Measurements from ENCODE around the gene TXNDC15.

TXNDC15 gene

GRCh38 chr5:134937526-134937925, 63.4 kb downstream of the TXNDC15 start:
- ChIA-PET POLR2A (ENCODE audit: low non-redundant PET) (interaction anchor here (0.7 kb wide), 1 partner anchor 43 kb away, joined by 3 read pairs; no protein-coding TSS in a partner anchor), CTCF (interaction anchor here (0.5 kb wide), 1 partner anchor 267 kb away, joined by 4 read pairs; no protein-coding TSS in a partner anchor)
- no peak for TF ChIP-seq CTCF (conservative IDR thresholded peaks at IDR 0.05; ENCODE audit: low read depth)
- no peak for DNase-seq (ENCODE audit: low spot score)
- H3K27ac ChIP-seq = no peak overlapping the region

GRCh38 chr5:134938030-134938429, 63.9 kb downstream of the TXNDC15 start:
- TF ChIP-seq CTCF (conservative IDR thresholded peaks at IDR 0.05; ENCODE audit: low read depth) = no peak
- ChIA-PET CTCF (no interaction called here), POLR2A (ENCODE audit: low non-redundant PET) (interaction anchor here (0.5 to 0.7 kb wide), 2 partner anchors 8 to 42 kb away, joined by 3 read pairs; no protein-coding TSS in a partner anchor)
- H3K27ac ChIP-seq = no peak overlapping the region
- DNase-seq (ENCODE audit: low spot score) = no peak

- POLR2A ChIA-PET (ENCODE audit: low non-redundant PET) = no interaction called here
- CTCF ChIA-PET = interaction anchor here (0.5 to 0.8 kb wide), 5 partner anchors 8 to 212 kb away, joined by 3 to 5 read pairs (median 4); no protein-coding TSS in a partner anchor
- no peak for DNase-seq (ENCODE audit: low spot score)
- H3K27ac ChIP-seq = no peak overlapping the region
- TF ChIP-seq CTCF (conservative IDR thresholded peaks at IDR 0.05; ENCODE audit: low read depth) = no peak
Measured at GRCh38 chr5:134939500-134939899, 65.3 kb downstream of the TXNDC15 start.

GRCh38 chr5:134943547-134943946, 69.4 kb downstream of the TXNDC15 start:
- no peak for TF ChIP-seq CTCF (conservative IDR thresholded peaks at IDR 0.05; ENCODE audit: low read depth)
- POLR2A ChIA-PET (ENCODE audit: low non-redundant PET) = interaction anchor here (1.1 kb wide), 1 partner anchor 168 kb away, joined by 3 read pairs; no protein-coding TSS in a partner anchor
- H3K27ac ChIP-seq = no peak overlapping the region
- CTCF ChIA-PET = no interaction called here
- DNase-seq (ENCODE audit: low spot score) = no peak

- ChIA-PET CTCF (interaction anchor here (1.1 kb wide), 1 partner anchor 39 kb away, joined by 4 read pairs; no protein-coding TSS in a partner anchor), POLR2A (ENCODE audit: low non-redundant PET) (interaction anchor here (1.1 kb wide), 1 partner anchor 167 kb away, joined by 3 read pairs; no protein-coding TSS in a partner anchor)
- no peak for DNase-seq (ENCODE audit: low spot score)
- no peak for TF ChIP-seq CTCF (conservative IDR thresholded peaks at IDR 0.05; ENCODE audit: low read depth)
- H3K27ac ChIP-seq = no peak overlapping the region
Measured at GRCh38 chr5:134944630-134945029, 70.5 kb downstream of the TXNDC15 start.

- ChIA-PET CTCF (interaction anchor here (1.0 to 1.1 kb wide), 2 partner anchors 39 to 376 kb away, joined by 3 to 4 read pairs; no protein-coding TSS in a partner anchor), POLR2A (ENCODE audit: low non-redundant PET) (no interaction called here)
- H3K27ac ChIP-seq = no peak overlapping the region
- DNase-seq (ENCODE audit: low spot score) = no peak
- no peak for TF ChIP-seq CTCF (conservative IDR thresholded peaks at IDR 0.05; ENCODE audit: low read depth)
Measured at GRCh38 chr5:134945041-134945440, 70.9 kb downstream of the TXNDC15 start.

Data from RWPE1 (cell line).